HG02973 (cell line): Measurements from ENCODE around the gene CDH18.

Experiments
- ATAC-seq: cut with Tn5 transposase; IDR thresholded peaks from one replicate; pipeline ENCODE4 v1.9.1; 2021; ENCODE audit warnings: moderate library complexity; ENCODE audit not compliant: unreplicated experiment

CDH18 gene

DNA sequence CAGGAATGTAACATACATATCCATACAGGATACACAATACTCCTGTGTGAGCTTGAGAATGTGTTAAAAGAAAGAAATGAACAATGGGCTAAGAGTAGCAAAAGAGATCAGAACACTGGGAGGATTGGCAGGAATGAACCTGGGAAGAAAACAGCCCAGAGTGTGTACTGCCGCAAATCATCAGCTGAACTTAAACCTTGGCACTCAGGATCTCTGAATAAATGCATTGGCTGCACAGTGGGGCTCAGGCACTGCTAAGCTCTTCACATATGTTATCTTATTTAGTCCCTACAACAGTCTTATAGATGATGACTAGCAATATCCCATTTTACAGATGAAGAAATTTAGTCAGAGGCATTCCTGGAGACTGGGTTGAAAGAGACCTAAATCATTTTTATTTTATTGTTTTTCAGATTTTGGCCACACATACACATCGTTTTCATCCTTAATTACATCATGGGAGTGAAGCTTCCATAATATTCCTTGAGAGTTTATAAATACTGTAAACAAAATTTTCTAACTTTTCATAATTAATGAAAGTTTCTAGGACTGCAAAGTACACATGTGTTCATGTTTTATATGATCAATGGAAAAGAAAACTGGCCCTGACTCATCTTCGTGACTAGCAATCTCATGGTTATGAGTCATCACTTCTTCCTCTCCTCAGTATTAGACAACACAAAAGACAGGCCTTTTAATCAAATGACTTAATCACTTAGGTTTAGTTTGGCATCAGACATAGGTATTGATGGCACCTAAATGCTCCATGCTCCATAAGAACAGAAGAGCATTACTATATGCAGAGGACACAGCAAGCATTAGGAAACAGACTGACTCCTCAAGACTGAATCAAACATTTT is 59.2 kb downstream of the CDH18 start:
- no peak for ATAC-seq

DNA sequence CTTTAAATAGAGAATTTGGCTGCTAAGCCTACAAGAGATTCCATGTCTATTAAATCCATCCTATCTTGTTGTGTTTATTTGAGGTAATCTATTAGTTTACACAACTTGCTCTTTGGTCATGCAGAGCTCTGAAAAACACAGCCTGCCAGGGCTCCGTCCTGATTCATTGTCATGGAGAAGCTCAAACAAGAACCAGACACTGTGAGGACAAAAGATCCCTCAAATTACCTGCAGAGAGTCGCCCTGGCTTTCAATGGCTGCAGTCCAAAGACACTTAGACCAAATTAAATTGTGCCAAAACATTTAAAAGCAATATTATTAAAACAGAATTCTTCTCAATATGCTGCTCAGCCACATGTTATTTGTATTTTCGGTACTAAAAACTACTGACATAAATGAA is 60.1 kb downstream of the CDH18 start:
- no peak for ATAC-seq

DNA sequence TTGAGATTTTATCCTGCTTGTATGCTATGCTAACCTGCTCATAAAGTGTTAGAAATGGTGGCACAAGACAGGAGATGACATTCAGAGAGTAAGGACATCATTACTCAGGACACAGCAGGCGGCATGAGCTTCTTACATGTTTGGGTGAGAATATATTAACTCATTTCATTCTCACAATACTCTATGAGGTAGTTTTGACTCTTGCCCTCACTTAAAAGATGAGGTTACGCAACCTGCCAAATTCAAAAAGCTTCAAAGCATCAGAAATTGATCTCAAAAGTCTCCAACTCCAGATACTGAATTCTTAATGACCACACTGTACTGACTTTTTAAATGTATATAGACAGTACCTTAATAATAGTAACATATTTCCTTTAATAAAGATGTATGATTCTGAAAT is 60.8 kb downstream of the CDH18 start:
- no peak for ATAC-seq

DNA sequence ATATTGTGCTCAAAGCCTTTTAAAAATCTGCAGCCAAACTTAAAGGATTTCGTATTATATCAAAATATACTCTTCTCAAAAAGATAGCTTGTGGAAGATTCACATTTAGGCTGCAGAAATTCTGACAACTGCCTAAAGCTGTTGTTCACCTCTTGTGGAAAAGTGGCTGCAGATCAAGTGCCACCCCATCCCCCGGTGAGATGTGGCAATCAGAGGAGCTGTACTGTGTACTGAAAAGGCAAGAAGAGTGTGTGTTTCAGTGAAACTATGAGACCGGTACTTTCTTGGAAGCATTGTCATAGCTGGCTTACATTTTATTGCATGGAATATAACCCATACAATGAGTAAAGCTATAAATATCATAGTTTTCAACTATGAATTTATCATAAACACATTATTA is 64.3 kb downstream of the CDH18 start:
- ATAC-seq, result no peak

DNA sequence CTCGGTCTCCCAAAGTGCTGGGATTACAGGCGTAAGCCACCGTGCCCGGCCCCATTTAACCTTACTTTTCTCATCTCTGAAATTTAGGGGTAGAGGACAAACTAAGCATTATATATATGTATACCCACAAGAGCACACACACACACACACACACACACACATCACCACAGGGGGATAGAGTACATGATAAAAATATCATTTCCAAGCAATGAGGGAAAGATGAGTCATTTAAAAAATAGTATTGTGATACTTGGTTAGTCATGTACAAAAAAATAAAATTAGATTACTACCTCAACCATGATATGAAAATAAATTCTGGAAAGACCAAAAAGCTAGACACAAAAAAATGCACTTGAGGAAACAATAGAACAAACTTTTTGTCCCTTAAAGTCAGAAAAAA is 67.2 kb downstream of the CDH18 start:
- ATAC-seq, result no peak

DNA sequence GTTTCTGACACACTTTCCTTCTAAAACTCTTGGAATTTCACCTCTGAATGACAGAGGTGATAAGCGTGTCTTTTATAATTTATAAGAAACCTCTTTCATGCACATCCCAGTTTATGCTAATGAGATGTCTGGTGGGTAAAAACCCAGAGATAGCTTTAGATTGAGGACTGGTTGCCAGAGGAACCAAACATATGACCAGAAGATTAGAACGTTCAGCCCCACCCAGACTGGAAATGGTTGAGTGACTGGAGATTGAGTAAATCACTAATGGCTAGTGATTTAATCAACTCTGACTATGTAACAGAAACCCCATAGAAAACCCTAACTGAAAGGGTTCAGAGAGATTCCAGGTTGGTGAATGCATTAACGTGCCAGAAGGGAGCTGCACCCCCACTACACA is 69.2 kb downstream of the CDH18 start:
- ATAC-seq, result no peak

DNA sequence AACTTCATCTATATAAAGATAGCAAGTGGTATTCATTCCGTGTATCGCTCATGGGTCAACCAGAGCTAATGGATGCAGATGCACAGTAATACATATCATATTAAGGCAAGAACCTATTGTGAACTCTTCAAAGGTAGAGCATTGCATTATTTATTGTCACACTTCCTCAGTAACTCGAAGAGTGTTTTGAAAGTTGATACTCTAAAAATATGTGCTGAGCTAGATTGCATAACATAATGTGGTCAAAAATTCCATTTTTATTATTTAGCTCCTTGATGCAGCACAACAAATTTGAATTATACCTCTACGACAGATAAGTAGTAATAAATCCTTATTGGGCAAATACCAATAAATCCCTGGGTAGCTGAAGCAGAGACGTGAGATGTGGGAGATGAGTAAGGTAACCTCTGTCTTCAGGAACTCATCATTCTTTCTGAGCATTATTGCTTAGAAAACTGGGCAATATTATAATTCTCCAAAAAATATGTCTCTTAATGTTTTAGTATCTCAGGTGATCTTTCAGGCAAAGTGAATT is 70.3 kb downstream of the CDH18 start:
- ATAC-seq, result no peak

DNA sequence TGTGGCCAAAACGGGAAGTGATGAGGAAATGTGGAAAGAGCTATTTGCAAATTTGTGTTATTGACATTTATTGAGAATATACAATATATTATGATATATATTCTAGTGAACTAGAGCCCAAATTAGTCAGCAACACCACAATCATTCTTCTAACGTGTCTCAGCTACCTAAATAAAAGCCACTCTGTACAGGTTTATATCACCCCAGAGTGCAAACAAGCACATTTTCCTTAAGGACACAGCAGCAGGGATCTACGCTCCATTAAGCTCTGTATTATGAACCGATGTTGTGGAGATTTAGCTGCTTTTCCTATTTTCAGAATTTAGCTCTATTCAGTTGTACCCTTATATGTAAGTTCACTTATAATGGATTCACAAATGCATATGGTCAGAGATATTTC is 77.9 kb downstream of the CDH18 start:
- no peak for ATAC-seq

DNA sequence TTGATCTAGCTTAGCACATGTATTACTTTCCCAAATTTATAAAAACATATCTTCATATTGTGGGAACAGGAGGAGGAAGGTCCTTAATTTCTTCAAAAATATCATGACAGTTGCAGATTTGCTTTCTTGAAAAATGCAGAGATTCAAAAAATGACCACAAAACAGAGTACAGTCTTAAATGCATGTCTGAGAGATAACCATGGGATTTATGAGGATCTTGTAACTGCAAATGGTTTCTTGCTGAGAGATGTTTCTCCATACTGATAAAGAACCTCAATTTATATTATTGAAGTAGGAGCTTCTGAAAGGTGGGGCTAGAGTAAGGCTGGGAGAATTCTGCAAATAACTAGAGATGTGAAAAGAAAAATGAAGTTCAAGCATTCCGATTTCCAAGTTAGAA is 83.2 kb downstream of the CDH18 start:
- ATAC-seq, result no peak

DNA sequence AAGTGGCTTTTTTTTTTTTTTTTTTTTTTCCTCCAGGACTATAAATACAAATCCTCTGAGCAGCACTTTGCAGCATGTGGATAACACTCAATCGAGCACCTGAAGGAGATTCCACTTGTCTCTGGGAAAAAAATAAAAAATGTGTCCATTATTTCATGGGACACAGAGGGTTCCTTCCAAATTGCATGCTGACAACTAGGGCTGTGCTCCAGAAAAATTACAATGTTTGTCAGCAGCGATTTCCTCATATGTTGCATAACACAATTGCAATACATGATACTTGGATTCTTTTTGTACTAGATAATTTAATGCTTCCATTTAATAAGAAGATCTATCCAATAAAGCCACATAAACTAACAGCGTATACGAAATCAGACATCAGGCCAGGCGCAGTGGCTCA is 84.4 kb downstream of the CDH18 start:
- no peak for ATAC-seq

DNA sequence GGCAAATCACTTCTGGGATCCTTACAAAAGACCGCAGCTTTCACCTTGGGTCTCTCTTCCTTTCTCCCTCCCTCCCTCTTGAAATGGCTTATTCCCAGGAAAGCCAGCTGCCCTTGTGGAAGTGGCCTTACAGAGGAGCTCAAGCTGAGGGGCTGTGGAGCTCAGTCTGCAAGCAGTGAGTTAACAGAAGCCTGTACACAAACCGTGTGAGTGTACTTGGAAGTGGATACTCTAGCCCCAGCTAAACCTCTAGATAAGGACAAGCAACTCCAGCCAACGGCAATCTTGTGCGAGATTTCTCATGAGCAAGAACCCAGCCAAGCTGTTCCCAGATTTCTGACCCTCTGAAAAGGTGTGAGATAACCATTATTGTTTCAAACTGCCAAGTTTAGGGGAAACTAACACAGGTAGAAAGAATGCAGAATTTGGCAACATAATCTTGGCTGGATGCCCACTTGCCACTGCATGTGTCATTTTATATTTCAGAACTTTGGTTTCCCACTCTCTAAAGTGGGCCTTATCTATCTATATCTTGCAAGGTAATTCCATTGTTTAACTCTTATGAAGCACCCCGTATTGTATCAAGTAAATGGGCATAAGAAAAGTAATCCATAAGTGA is 85.6 kb downstream of the CDH18 start:
- ATAC-seq, result no peak

DNA sequence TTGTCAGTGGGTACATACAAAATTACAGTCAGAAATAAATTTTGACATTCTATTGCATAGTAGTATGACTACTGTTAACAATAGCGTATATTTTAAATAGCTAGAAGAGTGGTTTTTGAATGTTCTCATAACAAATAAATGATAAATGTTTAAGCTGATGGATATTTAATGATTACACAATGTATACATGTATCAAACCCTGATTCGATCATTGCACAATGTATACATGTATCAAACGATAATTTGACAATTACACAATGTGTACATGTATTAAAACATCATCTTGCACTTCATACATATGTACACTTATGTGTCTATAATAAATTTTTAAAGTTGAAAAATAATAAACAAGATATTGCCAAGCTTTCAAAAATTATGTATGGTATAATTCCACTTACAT is 87.7 kb downstream of the CDH18 start:
- ATAC-seq, result no peak

DNA sequence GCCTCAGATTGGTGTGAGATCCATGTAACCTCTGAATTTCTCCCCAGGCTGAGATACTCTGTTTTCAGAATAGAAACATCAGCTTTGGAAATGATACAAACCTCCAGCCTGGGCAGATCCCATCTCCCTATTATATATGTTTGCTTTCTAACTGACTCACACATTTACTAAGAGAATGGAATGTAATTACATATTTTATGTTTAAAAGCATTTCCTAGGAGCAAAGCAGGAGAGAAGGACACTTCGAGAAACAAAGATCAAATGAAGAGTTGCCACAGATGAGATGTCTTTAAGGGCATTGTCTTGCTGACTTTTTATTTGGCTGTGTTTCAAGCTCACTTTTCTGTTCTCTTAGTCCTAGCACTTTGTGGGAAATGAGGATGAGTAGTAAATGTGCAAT is 96.3 kb downstream of the CDH18 start:
- ATAC-seq, result no peak

DNA sequence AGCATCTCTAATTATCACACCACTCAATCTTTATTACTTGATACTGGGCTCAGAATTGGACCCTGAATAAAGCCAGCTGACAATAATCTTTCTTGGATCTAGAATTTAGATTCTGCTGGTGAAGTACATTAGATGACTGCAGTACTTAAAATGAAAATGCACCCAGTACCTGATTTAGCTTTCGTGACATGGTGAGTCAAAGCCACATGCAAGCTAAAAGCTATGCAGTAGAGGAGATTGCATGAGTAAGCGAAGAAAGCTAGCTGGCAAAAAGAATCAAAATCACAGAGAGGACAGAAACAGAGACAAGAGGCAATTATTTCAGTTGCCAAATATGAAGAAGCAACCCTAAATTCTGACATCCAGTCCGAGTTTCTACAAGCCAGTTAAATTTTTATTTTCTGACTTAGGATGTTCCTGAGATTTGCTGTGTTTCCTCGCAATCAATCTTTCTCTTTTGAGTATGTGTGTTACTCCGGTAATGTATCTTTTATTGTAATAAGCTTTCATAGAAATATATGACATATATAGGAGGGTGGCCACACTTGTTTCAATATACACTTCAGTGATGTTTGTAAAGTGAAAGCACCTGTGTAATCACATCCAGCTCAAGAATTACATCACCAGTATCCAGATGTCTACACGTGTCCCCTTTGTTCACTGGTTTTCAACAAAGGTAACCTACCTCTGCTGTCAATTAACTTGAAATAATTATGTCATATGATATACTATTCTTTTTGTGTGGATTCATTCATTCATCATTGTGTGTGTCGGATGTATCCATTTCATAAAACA is 101.7 kb downstream of the CDH18 start:
- no peak for ATAC-seq

DNA sequence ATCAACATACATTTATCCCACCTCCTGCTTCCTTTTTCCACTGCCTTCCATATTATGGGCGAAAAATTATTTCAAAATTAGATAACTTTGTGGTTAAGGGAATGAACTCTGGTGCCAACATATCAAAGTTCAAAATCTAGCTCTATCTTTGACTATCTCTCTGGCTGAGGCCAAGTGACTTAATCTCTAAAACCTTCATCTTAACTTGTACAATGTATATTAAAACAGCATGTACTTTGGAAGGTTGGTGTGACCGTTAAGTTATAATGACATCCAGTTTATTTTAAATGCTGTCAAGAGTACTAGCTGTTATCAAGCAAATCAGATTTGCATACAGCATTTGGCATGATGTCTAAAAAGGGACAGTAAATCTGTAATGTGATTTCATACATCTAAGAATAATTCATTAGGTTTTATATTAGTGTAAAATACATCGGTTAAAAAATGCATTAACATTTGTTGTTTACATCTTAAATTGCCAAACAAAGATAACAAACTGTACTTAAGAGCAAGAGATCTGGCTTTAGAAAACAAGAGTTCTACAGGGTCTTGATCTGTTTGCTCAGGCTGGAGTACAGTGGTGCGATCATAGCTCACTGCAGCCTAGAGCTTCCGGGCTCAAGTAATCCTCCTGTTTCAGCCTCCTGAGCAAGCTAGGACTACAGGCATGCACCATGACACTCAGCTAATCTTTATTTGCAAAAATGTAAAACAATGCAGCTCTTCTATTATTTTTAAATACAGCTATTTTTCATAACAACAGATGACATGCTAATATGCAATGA is 102.8 kb downstream of the CDH18 start:
- no peak for ATAC-seq

DNA sequence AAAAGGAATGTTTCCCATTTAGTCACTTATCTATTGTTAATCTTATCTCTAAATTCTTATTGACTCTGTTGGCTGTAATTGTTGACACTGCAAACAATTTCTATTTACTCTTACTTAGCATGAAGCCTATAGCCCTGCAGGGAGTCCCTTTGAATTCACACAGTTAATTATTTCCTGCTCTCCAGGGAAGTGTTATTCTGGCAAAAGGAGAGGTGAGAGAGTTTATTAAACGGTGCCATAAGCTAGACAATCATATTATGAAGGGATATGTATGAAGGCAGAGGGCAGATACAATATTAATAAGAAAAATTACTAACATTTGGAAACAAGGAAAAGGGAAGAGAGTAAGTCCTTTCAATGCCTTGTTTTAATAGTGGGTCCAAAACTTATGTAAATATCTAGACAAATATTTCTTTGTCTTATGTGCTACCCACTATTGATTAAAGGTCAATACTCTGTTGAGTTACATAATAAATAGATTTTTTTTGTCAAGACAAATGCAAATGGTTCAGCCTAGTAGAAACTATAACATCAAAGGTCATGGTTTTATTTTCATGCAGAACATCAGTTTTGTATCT is 107.1 kb downstream of the CDH18 start:
- no peak for ATAC-seq

DNA sequence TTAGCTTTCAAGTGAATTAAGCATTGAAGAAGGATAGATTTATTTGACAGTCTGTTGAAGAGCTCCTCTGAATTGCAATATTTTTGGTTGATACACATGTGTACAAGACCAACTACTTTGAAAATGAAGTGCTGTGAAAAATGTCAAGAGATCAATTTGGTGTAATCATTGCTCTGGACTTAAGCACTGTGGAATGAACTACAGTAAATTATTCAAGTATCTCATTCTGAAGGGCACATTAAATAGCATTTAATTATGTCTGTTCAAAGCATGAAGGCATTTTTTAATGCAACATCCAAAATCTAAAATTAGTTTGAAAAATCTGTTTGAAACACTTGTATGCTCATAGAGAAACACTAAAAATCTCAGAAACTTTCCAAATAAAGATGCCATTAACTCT is 107.5 kb downstream of the CDH18 start:
- ATAC-seq, result no peak

DNA sequence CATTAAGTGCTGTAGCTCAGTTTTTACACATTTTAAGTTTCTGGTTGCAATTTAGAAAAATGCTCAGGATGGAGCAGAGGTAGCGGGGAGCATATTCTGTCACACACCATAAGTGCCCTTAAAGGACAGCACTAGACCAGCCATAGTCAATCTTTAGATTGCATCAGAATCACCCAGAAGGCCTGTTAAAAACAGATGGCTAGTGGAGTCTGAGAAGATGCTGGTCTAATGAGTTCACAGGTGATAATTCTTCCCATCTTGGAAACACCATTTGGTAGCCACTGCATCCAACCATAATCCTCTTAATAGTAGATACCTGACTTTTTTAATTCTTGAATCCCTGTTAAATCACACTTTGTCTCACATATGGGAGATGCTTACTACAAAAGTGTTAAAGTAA is 113.2 kb downstream of the CDH18 start:
- no peak for ATAC-seq

DNA sequence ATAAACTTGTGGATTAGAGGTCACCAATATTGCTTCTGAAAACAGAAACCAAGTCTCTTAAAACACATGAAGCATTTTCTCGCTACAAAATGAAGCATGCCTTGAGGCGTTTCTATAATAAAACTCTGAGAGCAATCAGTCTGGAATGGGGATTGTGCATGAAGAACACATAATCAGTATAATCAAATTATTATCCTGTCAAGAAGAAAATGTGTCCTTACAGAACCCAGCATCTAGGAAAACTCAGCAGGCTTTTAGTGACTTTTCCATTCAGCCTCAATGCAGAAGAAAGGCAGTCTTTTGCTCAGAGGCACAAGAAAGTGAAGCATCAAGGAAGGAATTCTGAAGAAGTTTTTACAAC is 121.9 kb downstream of the CDH18 start:
- no peak for ATAC-seq

DNA sequence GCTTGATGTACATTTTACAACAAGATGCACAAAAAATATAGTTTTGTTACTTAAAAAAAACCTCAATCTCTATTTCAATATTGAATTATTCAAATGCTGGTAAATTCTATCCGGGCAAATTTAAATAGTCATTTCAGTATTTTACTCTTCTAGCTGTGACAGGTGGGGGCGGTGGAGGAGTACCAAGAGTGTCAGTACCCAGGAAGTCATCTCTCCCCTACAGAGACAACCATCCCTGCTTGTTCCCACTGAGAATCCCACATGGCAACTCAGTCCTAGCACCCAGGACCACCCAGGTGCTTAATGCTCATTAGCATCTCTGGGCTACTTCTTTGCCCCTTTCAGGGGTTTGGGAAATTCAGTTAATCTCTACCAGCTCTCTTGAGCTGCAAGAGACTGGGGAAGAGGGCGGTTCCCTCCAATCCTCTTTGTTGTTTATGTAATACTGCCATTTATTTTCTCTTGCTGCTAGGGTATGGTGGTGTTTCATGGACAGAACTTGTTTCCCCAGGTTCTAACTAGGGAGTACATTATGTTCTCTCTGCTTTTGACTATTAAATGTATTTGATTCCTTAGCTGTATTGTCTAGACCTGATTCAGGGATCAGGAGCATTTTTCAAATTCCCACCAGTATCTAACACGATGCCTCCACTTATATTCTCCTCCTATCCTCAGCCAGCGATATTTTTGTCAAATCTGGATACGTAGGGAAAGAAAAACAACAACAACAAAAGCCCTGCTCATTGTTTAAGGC is 122.5 kb downstream of the CDH18 start:
- ATAC-seq, result no peak
